AG09309 (cell line): Measurements from ENCODE around the gene LPCAT3.
A peak's percentile ranks its signal among the peaks of the same experiment; 100 is the strongest.

Source experiments
- DNase-seq: peaks from one replicate; pipeline ENCODE4 v3.0.0-alpha.2; 2010; ENCODE audit warnings: low read depth
- H3K4me3 ChIP-seq: 2 replicates; pipeline ENCODE4 v1.5.1; 2011; ENCODE audit warnings: mild to moderate bottlenecking, low read depth, low read length, moderate library complexity; ENCODE audit not compliant: control insufficient read depth
- TF ChIP-seq, protein P1 (sequence below): IDR thresholded peaks from 2 replicates; pipeline ENCODE4 v1.5.1; 2011; ENCODE audit warnings: mild to moderate bottlenecking, low read depth, low read length, inconsistent platforms; ENCODE audit not compliant: insufficient read depth, control insufficient read depth; ENCODE audit errors: missing control alignments

Gene LPCAT3

DNA sequence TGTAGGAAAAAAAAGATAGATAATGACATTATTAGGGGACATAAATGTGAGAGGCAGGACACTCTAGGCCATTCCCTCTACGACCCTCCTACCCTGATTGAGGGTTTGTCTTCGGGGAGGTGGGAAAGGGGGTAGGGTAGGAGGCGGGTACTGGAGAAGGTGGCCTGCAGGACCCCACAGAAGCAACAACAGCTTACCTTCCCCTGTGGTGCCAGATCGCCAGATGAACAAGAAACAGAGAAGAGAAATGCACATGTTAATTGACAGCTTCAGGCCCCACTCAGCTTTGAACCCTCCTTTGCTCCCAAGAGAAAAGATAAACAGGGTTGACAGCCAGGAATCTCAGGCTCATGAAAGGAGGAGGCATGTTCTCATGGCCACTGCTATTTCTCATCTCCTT, 52.6 kb downstream of the LPCAT3 start:
- H3K4me3 ChIP-seq = no peak overlapping the region
- DNase-seq = no peak
- TF ChIP-seq, protein P1, sequence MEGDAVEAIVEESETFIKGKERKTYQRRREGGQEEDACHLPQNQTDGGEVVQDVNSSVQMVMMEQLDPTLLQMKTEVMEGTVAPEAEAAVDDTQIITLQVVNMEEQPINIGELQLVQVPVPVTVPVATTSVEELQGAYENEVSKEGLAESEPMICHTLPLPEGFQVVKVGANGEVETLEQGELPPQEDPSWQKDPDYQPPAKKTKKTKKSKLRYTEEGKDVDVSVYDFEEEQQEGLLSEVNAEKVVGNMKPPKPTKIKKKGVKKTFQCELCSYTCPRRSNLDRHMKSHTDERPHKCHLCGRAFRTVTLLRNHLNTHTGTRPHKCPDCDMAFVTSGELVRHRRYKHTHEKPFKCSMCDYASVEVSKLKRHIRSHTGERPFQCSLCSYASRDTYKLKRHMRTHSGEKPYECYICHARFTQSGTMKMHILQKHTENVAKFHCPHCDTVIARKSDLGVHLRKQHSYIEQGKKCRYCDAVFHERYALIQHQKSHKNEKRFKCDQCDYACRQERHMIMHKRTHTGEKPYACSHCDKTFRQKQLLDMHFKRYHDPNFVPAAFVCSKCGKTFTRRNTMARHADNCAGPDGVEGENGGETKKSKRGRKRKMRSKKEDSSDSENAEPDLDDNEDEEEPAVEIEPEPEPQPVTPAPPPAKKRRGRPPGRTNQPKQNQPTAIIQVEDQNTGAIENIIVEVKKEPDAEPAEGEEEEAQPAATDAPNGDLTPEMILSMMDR = no peak

DNA sequence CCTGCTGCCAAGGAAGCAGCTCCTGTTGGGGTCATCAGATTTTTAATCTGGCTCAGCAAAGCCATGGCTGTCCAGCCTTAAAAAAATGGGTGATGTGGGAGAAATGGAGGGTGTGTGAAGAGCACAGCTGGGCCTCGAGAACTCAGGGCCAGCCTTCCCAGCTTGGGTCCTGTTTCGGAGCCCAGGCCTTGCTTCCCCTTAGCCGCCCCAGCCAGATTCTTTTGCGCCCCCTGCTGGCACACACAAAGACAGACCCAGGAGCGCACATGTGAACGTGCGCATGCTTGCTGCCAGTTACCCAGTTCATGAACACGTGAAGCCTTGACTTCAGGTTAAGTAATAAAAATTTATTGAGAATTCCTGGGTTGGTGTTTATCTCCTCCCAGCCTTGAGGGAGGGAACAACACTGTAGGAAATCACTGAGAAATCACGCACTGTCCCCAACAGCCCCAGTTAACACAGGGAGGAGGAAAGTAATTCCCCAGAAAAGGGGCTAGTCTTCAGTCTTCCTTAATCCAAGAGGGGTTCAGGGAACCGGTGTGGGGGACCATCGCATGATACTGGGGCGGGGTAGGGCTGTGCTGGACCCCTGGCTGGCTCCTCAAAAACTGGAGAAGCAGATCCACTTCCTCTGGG, 53.1 kb downstream of the LPCAT3 start:
- no peak overlapping the region for H3K4me3 ChIP-seq
- TF ChIP-seq, protein P1 = peak; percentile 94

DNA sequence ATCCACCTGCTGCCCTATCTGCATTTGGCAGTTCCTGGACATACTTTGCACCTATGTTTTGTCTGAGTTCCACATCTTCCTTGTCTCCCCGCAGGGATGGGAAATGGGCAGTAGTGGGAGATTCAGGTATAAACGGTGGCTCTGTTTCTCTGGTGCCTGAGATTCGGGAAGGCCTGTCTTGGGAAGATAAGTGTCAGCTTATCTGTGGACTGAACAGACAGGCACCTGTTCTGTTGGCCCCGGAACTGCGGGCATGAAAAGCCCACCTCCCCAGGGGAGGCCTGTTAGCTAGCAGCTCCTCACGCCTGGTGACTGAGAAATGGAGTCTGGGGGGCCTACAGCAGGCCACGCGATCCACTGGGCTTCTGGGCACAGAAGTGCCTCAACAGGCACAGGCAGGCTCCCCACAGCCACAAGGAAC, 53.7 kb downstream of the LPCAT3 start:
- DNase-seq = no peak
- no peak overlapping the region for H3K4me3 ChIP-seq
- TF ChIP-seq, protein P1 = no peak

More for the DNA sequence above, 53.1 kb downstream of the LPCAT3 start:
- peak; percentile 55 for DNase-seq

DNA sequence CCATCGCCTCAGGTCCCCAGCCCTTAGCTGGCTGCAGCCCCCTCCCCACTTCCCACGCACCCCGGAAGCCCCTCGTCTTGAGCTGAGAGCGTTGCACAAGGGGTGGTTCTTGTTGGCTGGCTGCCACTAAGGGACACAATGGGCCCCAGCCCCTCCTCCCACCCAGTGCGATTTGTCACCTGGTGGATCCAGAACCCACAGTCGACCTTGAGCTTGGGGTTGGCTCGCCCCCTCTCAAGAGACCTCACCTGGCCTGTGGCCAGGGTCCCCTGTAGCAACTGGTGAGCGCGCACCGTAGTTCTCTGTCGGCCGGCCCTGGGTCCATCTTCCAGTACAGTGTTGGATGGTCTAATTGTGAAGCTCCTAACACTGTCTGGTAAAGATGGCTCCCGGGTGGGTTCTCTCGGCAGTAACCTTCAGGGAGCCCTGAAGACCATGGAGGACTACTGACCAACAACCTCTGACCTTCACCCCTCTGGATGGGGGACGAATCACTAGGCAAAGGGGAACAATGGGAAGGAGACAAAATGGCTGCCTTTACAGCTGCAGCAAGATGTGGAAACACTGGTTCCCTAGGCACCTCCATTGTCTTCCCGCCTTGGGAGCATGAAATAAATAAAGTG, 54.4 kb downstream of the LPCAT3 start:
- TF ChIP-seq, protein P1 = no peak
- DNase-seq = no peak
- no peak overlapping the region for H3K4me3 ChIP-seq

DNA sequence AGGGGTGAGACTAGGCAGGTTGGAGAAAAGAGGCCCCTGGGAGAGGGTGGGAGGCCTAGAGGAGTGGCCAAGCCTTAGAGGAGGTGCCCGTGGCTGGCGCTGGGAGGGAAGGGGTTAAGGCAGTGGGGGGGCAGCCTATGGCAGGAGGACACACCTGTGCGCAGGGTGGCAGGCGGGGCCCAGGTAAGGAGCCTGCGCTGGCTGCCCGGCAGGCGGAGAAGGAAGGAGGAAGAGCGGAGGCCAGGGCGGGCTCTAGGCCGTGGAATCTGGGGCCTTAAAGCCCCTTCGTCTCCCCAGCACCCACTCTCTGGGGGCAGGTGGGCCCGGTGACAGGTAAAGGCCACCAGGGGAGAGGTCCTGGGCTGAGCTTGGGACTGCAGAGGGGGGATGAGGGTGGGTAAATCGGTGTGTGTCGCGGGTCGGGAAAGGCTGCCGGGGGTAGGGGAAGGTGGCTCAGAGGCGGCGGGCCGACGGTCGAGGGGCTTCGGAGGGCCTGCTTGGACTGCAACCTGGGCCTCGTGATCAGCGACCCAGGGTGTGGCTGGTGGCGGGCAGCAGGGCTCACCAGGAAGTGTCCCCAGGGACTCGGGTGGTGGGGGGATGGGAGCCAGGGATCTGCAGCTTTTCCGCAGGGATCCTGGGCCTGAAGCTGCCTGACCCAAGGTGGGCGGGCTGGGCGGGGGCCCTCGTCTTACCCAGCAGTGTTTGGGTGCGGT, 55.1 kb downstream of the LPCAT3 start:
- no peak for DNase-seq
- TF ChIP-seq, protein P1 = no peak
- H3K4me3 ChIP-seq = no peak overlapping the region

DNA sequence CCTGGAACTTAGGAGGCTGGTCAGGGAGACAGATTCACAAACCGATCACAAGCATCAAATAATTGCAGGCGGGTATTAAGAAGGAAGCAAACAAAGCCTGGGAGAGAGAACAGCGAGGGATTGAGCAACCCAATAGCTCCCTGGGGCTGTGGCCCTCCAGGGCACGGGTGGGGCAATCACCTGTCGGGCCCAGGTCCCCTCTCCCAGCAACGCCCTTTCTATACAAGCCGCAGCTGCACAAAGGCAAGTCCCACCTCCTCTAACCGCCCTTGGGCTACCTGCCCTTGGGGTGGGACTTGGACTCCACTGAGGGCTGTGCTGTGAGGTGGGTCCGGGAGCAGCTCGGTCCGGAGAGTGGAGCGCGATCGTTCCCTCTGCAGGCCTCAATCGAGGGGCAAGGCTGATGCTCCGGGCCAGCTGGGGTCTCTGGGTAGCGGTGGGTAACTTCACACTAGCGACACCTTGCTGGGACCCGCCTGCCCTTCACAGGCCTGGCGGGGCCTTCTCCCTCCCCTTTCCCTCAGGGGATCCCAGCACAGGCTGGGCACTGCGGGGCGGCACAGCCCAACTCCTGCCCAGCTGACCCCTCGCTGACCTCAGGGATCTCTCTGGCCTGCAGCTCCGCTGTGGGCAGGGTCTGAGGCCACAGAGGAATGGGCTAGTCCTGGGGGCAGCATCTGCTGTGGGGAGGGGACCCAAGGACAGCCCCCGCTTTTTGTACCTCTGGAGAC, 55.8 kb downstream of the LPCAT3 start:
- no peak for DNase-seq
- no peak overlapping the region for H3K4me3 ChIP-seq
- TF ChIP-seq, protein P1 = no peak
